PFSK-1 (cell line): Measurements from ENCODE around the gene CTSW.
A peak's percentile ranks its signal among the peaks of the same experiment; 100 is the strongest.

Experiments
- FOXP2 ChIP-seq: optimal IDR thresholded peaks from 2 replicates; pipeline ENCODE3; 2011; ENCODE audit warnings: borderline replicate concordance, control low read depth, inconsistent platforms; ENCODE audit not compliant: insufficient read depth; ENCODE audit errors: extremely low read length, extremely low read depth
- POLR2AphosphoS5 ChIP-seq: IDR thresholded peaks from 2 replicates; pipeline ENCODE4 v1.6.1; 2012; ENCODE audit warnings: low read depth, mild to moderate bottlenecking, control low read depth, low read length, moderate library complexity
- SIN3A ChIP-seq: IDR thresholded peaks from 2 replicates; pipeline ENCODE4 v1.6.1; 2012; ENCODE audit warnings: mild to moderate bottlenecking, low read length, moderate library complexity, borderline replicate concordance; ENCODE audit not compliant: insufficient read depth
- TAF1 ChIP-seq: IDR thresholded peaks from 2 replicates; pipeline ENCODE4 v1.6.1; 2012; ENCODE audit warnings: low read length, control low read depth, borderline replicate concordance; ENCODE audit not compliant: insufficient read depth
- TF ChIP-seq, protein P1 (sequence below), 2 experiments: IDR thresholded peaks; 2 replicates each; pipeline versions ENCODE4 v1.6.1 to v1.8.0; 2011 to 2012; ENCODE audit warnings: low read depth in 2 of 2, low read length in 2 of 2, control low read depth in 1 of 2, inconsistent platforms in 1 of 2, mild to moderate bottlenecking in 1 of 2, moderate library complexity in 1 of 2; ENCODE audit not compliant: insufficient read depth in 1 of 2

CTSW gene

DNA sequence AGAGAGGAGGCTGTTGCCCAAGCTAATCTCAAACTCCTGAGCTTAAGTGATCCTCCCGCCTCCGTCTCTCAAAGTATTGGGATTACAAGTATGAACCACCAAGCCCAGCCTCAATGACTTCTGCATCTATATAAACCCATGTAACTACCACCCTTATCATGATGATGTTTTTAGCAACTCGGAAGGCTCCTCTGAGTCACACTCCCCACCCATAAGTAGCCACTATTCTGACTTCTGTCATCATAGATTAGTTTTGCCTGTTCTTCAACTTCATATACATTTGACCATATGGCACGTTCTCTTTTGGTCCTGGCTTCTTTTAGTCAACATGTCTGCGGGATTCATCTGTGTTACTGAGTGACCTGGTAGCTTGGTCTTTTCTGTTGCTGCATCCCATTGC lies 27.0 kb downstream of the CTSW start:
- no peak for TF ChIP-seq SIN3A
- TF ChIP-seq POLR2AphosphoS5: no peak
- TF ChIP-seq, protein P1, sequence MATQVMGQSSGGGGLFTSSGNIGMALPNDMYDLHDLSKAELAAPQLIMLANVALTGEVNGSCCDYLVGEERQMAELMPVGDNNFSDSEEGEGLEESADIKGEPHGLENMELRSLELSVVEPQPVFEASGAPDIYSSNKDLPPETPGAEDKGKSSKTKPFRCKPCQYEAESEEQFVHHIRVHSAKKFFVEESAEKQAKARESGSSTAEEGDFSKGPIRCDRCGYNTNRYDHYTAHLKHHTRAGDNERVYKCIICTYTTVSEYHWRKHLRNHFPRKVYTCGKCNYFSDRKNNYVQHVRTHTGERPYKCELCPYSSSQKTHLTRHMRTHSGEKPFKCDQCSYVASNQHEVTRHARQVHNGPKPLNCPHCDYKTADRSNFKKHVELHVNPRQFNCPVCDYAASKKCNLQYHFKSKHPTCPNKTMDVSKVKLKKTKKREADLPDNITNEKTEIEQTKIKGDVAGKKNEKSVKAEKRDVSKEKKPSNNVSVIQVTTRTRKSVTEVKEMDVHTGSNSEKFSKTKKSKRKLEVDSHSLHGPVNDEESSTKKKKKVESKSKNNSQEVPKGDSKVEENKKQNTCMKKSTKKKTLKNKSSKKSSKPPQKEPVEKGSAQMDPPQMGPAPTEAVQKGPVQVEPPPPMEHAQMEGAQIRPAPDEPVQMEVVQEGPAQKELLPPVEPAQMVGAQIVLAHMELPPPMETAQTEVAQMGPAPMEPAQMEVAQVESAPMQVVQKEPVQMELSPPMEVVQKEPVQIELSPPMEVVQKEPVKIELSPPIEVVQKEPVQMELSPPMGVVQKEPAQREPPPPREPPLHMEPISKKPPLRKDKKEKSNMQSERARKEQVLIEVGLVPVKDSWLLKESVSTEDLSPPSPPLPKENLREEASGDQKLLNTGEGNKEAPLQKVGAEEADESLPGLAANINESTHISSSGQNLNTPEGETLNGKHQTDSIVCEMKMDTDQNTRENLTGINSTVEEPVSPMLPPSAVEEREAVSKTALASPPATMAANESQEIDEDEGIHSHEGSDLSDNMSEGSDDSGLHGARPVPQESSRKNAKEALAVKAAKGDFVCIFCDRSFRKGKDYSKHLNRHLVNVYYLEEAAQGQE (IDR thresholded peaks at IDR 0.05; ENCODE audit: insufficient read depth in 1 of 2, low read depth in 2 of 2, low read length in 2 of 2): no peak
- TF ChIP-seq FOXP2: no peak

DNA sequence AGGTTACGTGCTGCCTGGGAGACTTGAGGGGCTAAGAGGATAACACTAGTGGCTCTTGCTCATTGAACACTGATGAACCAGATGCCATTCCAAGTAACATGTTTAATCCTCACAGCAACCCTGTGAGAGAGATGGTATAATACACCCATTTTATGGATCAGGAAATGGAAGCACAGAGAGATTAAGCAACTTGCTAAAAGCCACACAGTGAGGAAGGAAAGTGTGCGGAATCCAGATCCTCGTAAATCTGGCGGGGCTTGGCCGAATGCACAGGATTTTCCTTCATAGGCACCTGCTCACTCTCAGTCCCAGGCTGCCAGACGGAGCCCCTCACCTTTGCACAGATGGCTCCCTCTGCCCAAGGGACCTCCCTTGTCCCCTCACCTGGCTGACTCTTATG lies 28.2 kb downstream of the CTSW start:
- no peak for TF ChIP-seq TAF1
- no peak for TF ChIP-seq POLR2AphosphoS5
- TF ChIP-seq FOXP2: no peak
- no peak for TF ChIP-seq SIN3A
- TF ChIP-seq, protein P1 (IDR thresholded peaks at IDR 0.05; ENCODE audit: insufficient read depth in 1 of 2, low read depth in 2 of 2, low read length in 2 of 2): no peak

DNA sequence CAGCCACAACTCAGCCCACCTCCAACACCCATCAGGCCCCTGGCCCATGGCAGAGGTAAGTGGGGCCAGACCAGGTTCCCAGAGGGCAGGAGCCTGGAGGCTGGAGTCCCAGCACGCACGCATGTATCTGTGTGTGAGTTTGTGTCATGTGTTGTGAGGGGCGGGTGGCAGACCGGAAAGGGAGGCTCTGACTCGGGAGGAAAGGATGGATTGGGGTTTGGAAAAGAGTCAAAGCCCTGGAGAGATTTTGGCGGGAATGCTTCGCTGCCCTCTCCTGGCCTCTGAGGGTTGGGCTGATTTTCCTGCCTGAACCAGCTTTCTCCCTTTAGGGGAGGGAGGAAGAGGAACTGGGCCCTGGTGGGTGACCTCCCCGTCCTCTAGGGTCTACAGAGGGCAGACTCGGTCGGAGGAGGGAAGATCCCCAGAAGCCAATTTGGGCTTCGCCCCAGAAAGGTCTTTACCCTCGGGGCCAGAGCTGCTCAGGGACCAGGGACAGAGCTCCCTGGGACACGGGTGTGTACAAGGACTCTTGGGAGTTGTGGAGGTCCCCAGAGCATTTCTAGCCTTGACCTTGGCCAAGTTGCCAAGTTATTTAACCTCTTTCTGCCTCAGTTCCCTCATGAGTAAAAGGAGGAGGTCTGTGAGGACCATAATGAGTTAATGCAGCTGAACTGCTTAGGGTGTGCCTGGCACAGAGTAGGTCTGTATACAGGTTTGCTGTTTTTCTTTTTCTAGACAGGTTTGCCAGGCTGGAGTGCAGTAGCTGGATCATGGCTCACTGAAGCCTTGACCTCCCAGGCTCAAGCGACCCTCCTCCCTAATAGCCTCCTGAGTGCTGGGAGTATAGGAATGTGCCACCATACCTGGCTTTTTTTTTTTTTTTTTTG lies 32.3 kb downstream of the CTSW start:
- TF ChIP-seq POLR2AphosphoS5: peak; percentile 37; the same call in 1 of the 2 replicates
- peak; percentile 74; the same call in 1 of the 2 replicates for TF ChIP-seq SIN3A
- no peak for TF ChIP-seq FOXP2
- TF ChIP-seq TAF1: no peak
- TF ChIP-seq, protein P1 (IDR thresholded peaks at IDR 0.05; ENCODE audit: insufficient read depth in 1 of 2, low read depth in 2 of 2, low read length in 2 of 2): peak in 1 of 2 experiments; percentile 41; a peak in 1 of 4 replicates

DNA sequence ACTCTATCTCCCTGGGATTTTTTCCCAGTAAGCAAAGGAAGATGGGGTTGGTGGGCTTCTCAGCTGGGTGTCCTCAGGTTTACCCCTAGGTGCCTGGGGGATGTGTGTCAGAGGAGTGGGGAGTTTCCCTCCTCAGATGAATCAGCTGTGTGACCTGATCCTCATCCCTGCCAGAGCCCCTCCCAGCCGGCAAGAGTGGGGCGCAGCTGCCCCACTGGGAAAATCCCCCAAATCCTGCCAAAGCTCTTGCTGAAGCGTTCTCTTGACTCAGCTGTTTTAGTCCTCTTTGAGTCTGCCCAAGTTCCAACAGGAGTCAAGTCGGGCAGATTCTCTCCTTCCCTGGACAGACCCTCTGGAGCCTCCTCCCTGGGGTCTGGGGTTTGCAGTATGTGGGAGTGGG lies 33.2 kb downstream of the CTSW start:
- no peak for TF ChIP-seq POLR2AphosphoS5
- TF ChIP-seq, protein P1 (IDR thresholded peaks at IDR 0.05; ENCODE audit: insufficient read depth in 1 of 2, low read depth in 2 of 2, low read length in 2 of 2): no peak
- no peak for TF ChIP-seq FOXP2
- no peak for TF ChIP-seq SIN3A
- TF ChIP-seq TAF1: no peak
